Spleen (tissue), 7 donors: ENCODE results near the gene RPTOR.

ENCODE experiments used
- POLR2A ChIP-seq, 3 donors: fragments of 450-650 bp; IDR thresholded peaks; one replicate each; pipeline ENCODE4 v1.5.1; 2017; ENCODE audit warnings: antibody characterized with exemption in 3 of 3, mild to moderate bottlenecking in 1 of 3
- POLR2AphosphoS5 ChIP-seq, 3 donors: sonication (generic); formaldehyde crosslinking; IDR thresholded peaks; one replicate each; pipeline ENCODE4 v1.5.1; 2017; ENCODE audit warnings: antibody characterized with exemption in 3 of 3
- TF ChIP-seq, protein P1 (sequence below), 11 experiments: fragments of 200-600 bp in 7 of 11; fragments of 450-650 bp in 4 of 11; sonication (generic) in 4 of 11; IDR thresholded peaks in 8 of 11; conservative IDR thresholded peaks in 3 of 11; 1 replicate in 7 of 11; 2 replicates in 4 of 11; pipeline versions ENCODE4 v1.4.0 to v1.8.0; 2016 to 2021; ENCODE audit warnings: antibody characterized with exemption in 11 of 11, inconsistent platforms in 4 of 11, mild to moderate bottlenecking in 1 of 11
- donor health status: DM: no; HTN: no; CAD: no; lungs with moderate emphysema.
- donor health status: DM: no; HTN: no; CAD: no.
- donor health status: DM: no; HTN: no; CAD: no.

DNA sequence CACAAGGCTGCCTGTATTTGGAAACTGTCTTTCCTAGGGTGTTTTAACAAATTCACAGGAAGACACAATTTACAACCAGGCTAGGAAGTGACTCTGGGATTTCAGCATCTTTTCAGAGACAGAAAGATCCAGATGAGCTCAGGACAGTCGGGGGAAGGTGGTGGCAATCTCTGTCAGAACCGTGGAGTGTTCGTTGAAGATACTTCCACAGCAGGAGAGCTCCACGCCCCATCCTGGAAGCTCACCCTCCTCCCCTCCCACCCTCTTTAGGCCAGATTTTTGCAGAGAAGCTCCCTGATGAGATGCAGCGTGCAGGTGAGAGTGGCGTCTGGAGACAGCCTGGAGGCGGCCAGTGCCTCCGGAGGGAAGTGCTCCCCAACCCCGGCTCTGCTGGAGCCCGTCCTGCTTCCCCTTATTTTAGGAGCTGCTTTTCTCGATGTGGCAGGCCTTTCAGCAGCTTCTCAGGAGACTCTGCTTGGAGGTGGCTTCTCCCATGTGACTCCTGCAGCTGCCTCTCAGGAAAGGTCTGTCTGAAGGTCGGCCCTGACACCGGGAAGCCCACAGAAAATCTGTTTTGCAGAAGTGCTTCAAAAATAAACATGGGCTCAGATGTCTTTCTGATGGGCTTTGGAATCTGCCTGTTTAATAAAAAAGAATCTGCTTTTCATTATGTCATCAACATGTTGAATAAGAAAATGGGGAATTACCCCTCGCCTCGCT lies 260.6 kb downstream of the RPTOR start:
- TF ChIP-seq, protein P1, sequence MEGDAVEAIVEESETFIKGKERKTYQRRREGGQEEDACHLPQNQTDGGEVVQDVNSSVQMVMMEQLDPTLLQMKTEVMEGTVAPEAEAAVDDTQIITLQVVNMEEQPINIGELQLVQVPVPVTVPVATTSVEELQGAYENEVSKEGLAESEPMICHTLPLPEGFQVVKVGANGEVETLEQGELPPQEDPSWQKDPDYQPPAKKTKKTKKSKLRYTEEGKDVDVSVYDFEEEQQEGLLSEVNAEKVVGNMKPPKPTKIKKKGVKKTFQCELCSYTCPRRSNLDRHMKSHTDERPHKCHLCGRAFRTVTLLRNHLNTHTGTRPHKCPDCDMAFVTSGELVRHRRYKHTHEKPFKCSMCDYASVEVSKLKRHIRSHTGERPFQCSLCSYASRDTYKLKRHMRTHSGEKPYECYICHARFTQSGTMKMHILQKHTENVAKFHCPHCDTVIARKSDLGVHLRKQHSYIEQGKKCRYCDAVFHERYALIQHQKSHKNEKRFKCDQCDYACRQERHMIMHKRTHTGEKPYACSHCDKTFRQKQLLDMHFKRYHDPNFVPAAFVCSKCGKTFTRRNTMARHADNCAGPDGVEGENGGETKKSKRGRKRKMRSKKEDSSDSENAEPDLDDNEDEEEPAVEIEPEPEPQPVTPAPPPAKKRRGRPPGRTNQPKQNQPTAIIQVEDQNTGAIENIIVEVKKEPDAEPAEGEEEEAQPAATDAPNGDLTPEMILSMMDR (IDR thresholded peaks at IDR 0.05 in 8 of 11, conservative IDR thresholded peaks at IDR 0.05 in 3 of 11): no peak
- TF ChIP-seq POLR2A (IDR thresholded peaks at IDR 0.05) (no peak), POLR2AphosphoS5 (IDR thresholded peaks at IDR 0.05) (no peak)
